Vein endothelial cell (primary cell): ENCODE measurements around the gene MAN2A2. TPM values are rescaled to one million over a fixed set of nuclear protein-coding genes. Genes with fewer than 3 reads are reported as not detected.

ENCODE experiments used
- small RNA-seq: library from RNA; depleted of rRNA; stranded (forward); fragments of <200 nt; gene quantifications from one replicate; pipeline ENCODE3, GENCODE V24; 2012
- total RNA-seq: library from RNA; depleted of rRNA; stranded (reverse); fragments of >200 nt; gene quantifications from 2 replicates; pipeline ENCODE4 v1.2.3, GENCODE V29; 2012

The MAN2A2 gene
- 23.2 and 25.1 TPM in 2 replicates for total RNA-seq

DNA sequence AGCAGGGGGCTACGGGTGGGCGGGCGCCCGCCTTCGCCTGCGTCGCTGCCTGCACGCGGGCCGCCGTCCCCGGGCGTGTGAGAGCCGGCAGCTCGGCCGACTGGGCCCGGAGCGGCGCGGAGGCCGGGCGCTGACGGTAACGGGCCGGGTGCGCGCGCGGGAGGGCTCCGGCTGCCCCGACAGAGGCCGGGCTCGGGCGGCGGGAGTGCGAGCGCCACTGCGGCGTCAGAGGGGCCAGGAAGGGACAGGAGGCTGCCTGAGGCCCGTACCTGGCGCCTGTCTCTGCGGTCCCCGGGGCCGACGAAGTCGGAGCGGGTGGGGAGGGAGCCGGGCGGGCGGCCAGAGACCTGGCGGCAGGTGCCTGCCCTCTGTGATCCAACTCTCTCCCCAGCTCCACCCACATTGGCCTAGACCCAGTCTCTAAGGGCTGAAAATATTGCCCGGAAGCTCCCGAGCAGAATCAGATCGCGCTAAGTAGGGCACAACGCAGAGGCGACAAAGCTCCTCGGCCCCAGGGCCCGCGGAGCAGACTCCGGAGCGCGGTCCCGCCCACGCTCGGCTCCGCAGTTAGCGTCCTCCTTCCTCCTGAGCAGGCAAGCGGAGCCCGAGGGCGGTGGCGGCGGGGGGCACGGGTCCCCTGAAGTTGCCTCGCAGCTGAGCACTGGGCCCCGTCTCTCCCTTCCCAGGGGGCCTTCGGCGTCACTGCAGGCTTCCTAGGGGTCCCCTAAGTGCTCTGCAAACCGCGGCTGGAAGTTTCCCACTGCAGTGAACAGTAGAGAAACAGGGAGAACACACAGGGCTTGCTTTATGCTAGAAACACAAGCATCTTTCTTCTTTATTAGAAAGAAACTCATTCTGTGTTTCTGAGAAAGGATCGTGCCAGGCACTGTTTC, at the start of gene MAN2A2:
MAN2A2 (plus strand) TSS at position 463 of the 893 bp plus-strand sequence. CDS start 906 bp downstream, outside the sequence.

DNA sequence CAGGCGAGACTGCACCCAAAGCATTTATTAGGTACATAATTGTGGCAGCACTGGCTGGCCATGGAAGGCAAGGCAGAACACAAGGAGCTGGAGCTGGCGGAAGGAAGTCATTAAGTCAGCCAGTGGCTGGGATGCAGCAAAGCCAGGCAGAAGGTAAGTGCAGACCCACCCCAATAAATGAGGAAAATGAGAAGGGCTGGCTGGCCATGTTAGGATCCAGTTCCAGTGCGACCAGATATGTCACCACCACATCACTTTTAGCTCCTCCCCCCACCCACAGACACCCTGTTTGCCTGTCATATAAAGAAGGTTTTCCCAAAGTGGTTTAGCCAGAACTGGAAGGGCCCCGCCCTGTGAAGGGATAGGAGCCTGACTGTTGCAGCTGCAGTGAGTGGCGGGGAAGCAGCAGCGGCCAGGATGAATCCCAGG, 34.8 kb upstream of the MAN2A2 start, which contains the start of gene FURIN:
FURIN (plus strand) TSS at position 328 of the 429 bp plus-strand sequence. CDS start 7,153 bp downstream, outside the sequence.

DNA sequence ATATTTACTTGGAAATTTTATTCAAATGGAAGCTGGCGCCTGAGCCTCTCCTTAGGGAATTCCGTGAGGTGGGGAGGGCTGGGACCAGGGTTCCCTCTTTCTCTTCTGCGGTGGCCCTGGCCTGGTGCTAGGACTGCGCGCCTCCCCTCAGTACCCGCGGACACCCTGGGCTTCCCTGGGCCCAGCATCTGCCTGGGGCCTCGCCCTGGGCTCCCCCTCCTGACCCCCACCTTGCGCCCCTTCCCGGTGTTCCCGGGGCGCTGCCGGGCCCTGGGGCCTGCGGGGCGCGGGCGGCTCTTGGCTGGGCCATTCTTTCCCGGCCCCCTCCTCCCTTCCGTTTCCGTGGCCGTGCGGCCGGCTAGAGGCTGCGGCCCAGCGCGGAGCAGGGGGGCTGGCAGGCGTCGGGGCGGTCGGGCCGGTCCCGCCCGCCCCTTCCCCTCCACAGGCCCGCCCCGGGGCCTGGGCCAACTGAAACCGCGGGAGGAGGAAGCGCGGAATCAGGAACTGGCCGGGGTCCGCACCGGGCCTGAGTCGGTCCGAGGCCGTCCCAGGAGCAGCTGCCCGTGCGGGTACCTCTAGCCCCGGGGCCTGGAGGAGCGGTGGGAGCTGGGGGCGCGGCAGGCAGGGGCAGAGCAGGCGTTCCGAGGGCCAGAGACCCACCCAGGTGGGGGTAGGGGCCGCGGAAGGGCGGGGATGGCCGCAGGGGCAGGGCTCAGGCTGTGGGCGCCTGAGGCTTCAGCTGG, 19.0 kb upstream of the MAN2A2 start, which contains the start of gene FES:
FES (plus strand) TSS at position 529 of the 743 bp plus-strand sequence. CDS start 542 bp downstream, outside the sequence.

DNA sequence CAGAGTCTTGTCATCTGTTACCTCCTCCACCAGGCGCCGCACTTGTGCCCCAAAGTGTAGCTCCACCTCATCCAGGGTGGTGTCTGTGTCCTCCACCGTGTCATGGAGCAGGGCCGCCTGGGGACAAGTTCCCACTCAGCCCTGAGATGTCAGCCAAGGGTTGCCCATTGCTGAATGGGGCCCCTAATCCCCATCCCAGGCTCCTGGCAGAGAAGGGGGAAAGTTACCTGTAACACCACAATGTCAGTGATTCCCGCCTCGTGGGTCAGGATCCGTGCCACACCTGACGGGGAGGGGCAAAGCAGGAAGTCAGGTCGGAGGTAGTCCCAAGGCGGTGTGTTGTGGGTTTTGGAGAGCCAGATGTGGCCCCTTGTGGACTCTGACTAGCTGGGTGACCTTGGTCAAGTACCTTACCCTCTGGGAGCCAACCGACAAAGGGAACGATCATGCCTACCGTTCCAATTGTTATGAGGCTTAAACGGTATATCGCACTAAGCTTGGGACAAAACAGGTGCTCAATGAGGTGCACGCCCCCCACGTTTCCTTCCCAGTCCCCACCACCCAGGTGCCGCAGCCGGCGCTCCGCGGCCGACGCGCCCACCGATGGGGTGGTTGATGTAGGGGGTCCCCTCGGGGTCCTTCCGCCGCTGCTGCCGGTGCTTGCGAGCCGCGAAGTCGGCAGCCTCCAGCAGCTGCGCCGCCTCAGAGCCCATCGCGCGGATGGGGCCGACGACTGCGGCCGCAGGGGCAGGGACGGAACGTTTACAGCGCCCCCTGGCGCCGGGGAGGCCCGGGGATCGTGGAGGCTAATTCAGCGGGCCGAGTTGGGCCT, 28.9 kb downstream of the MAN2A2 start, which contains the start of gene HDDC3:
HDDC3 (minus strand) TSS at position 722 of the 832 bp plus-strand sequence; CDS start at position 713, 9 bp downstream.

DNA sequence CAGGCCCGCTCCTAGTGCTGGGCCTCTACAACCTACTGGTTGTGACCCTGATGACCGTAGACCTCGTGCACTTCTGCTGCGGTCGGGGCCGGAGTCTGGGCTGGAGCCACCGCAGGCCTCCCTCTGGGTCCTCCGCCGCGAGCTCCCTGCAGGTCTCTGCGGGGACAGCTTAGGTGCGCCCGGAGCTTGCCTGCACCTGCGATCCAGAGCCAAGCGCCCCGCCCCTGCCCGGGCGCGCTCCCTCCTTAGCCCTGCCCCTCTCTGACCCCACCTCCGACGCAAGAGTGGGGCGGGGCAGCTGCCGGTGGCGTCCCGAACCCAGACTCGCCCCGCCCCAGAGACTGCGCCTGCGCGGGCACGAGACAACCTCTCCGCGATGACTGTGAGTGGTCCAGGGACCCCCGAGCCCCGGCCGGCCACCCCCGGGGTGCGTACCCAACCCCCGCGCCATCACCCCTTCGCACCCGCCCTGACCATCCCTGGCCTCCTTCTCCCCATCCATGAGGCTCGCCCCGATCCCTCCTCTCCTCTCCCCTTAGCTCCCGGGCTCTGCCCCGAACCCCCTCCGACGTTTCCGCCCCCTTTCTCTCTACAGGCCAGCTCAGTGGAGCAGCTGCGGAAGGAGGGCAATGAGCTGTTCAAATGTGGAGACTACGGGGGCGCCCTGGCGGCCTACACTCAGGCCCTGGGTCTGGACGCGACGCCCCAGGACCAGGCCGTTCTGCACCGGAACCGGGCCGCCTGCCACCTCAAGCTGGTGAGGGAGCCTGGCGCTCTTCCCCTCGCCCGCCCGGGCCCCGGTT, 32.0 kb downstream of the MAN2A2 start, which contains the start of gene UNC45A:
UNC45A (plus strand) TSS at position 337 of the 803 bp plus-strand sequence; CDS start at position 377, 40 bp downstream.

DNA sequence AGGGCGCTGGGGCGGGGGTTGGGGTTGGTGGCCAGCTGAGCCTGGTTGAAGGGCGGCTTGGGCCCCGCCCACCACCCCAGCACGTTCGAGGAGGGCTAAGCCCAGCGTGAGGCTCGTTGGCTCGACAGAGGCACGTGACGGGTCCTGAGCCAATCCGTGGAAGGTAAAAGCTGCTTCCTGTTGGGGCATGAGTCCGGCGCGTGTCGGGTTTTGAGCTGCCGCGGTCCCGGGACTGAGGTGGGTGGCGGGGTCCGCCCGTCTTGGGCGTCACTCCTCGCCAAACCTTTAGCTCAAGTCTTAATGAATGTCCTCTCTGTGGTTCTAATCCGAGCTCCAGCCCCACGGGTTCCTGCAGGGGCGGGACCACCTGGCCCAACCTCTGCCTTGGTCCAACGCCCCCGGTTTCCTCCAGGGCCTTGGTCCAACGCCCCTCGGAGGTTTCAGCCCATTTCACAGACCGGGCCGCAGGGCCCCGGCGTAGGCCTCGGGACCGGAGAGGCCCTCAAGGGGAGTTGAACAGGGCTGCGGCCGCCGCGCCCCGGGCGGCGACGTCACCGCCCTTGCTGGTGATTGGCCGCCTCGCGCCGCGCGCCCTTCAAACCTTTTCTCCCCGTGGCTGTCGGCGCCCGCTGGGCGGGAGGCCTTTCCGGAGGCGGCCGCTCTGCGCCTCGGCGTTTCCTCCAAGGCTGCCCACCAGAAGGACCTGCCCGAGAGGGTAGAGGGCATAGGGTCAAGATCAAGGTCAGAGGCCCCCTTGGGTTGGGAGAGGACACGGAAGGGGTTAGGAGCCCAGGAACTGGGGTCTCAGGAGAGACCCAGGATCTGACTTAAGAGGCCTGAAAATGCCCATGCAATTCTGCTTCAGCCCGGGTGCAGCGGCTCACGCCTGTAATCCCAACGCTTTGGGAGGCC, 51.9 kb downstream of the MAN2A2 start, which contains the start of gene RCCD1:
RCCD1 (plus strand) TSS at position 173 of the 912 bp plus-strand sequence. CDS start 1,851 bp downstream, outside the sequence.

Small RNA genes lying within 50 kb of the gene (small RNA-seq; reads per million reads assigned to genes)
- gene RN7SL363P: not detected

Other genes with a start within 250 kb of the MAN2A2 start
- 4.2 and 9.6 TPM in 2 replicates for gene BLM, start 186.0 kb upstream of the MAN2A2 start, total RNA-seq
- gene FURIN, start 34.7 kb upstream of the MAN2A2 start, total RNA-seq: 99.7 and 119 TPM in 2 replicates
- gene FES, start 18.8 kb upstream of the MAN2A2 start, total RNA-seq: 45.2 and 65.0 TPM in 2 replicates
- 11.8 and 12.0 TPM in 2 replicates for gene HDDC3, start 29.2 kb downstream of the MAN2A2 start, total RNA-seq
- gene UNC45A, start 32.0 kb downstream of the MAN2A2 start, total RNA-seq: 109 and 113 TPM in 2 replicates
- gene RCCD1, start 51.6 kb downstream of the MAN2A2 start, total RNA-seq: 7.8 and 8.5 TPM in 2 replicates
- gene PRC1, start 91.2 kb downstream of the MAN2A2 start, total RNA-seq: 52.6 and 121 TPM in 2 replicates
- 11.4 and 13.7 TPM in 2 replicates for gene VPS33B, start 119.3 kb downstream of the MAN2A2 start, total RNA-seq
- 2.3 and 2.9 TPM in 2 replicates for gene SV2B, start 197.0 kb downstream of the MAN2A2 start, total RNA-seq